Activated naive CD4-positive, alpha-beta T cell treated with anti-CD3 and anti-CD28 coated beads, Interleukin-2, amount 10 ng/mL, durations not matched to agents 7 days and 5 days (primary cell): Measurements from ENCODE around the gene SLC25A52.
"Not testable (repeated sequence)": the region's sequence is repeated elsewhere in the genome, so short reads cannot be mapped to it uniquely, and the experiment has no call there.

ENCODE experiments used
- CTCF ChIA-PET: fragments of 350-600 bp; sonication (Branson Sonifier 250); formaldehyde crosslinking; loops from one replicate; lab custom pipeline; 2021; ENCODE audit warnings: antibody characterized with exemption; lab: Charles Lee
- DNase-seq: peaks from one replicate; pipeline ENCODE4 v3.0.0-alpha.2; 2020
- H3K27ac Mint-ChIP-seq: one replicate; pipeline ENCODE4 v1.8.0; 2021; ENCODE audit warnings: mild to moderate bottlenecking, moderate library complexity, mixed read lengths
- H3K27me3 Mint-ChIP-seq: one replicate; pipeline ENCODE4 v1.8.0; 2021; ENCODE audit warnings: mild to moderate bottlenecking, mixed read lengths
- H3K36me3 Mint-ChIP-seq: one replicate; pipeline ENCODE4 v1.8.0; 2021; ENCODE audit warnings: mixed read lengths
- H3K4me1 Mint-ChIP-seq: one replicate; pipeline ENCODE4 v1.8.0; 2021; ENCODE audit warnings: mixed read lengths
- H3K4me3 Mint-ChIP-seq: one replicate; pipeline ENCODE4 v1.8.0; 2021; ENCODE audit warnings: mild to moderate bottlenecking, moderate library complexity, mixed read lengths
- H3K9me3 Mint-ChIP-seq: one replicate; pipeline ENCODE4 v1.8.0; 2021; ENCODE audit warnings: mixed read lengths

The SLC25A52 gene

GRCh38 chr18:31760695-31761094 is at the start of gene SLC25A52:
Gene SLC25A52 (minus strand): TSS chr18:31760880. CDS start chr18:31760661, 219 bp downstream.
- Mint-ChIP-seq H3K4me1 (no peaks in the 10 kb centered on the region), H3K4me3 (no peak within 1 kb of the TSS), H3K36me3 (no peaks in the 10 kb centered on the region), H3K9me3 (no peaks in the 10 kb centered on the region), H3K27me3 (peaks cover 3% of the 10 kb centered on the region), H3K27ac (no peak within 1 kb of the TSS)
- no peak for DNase-seq
- CTCF ChIA-PET, result no interaction called here

DNA sequence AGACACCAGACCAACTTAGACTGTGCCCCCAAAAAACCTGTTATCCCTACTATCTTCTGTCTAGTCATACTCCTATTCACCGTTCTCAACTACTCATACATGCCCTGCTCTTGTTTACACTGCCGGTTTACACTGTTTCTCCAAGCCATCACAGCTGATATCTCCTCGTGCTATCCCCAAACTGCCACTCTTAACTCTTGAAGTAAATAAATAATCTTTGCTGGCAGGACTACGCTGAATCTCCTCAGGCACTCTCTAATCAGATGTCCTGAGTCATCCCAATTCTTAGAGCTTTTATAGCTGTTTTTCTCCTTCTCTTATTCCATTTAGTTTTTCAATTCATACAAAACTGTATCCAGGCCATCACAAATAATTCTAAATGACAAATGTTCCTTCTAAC is 48.4 kb upstream of the SLC25A52 start:
- H3K9me3 Mint-ChIP-seq, H3K27me3 Mint-ChIP-seq, H3K36me3 Mint-ChIP-seq, DNase-seq, CTCF ChIA-PET, H3K27ac Mint-ChIP-seq, H3K4me3 Mint-ChIP-seq, H3K4me1 Mint-ChIP-seq: not testable (repeated sequence)

GRCh38 chr18:31801078-31801477 is 40.4 kb upstream of the SLC25A52 start:
- Mint-ChIP-seq H3K4me3 (no peak overlapping the region), H3K27ac (no peak overlapping the region), H3K4me1 (no peaks in the 10 kb centered on the region), H3K36me3 (no peaks in the 10 kb centered on the region), H3K27me3 (no peaks in the 10 kb centered on the region), H3K9me3 (no peaks in the 10 kb centered on the region)
- CTCF ChIA-PET, result no interaction called here
- DNase-seq, result no peak

- H3K4me1 Mint-ChIP-seq, DNase-seq, H3K27me3 Mint-ChIP-seq, CTCF ChIA-PET, H3K36me3 Mint-ChIP-seq, H3K9me3 Mint-ChIP-seq, H3K27ac Mint-ChIP-seq, H3K4me3 Mint-ChIP-seq: not testable (repeated sequence)
These were observed 38.6 kb upstream of the SLC25A52 start for GRCh38 chr18:31799257-31799656.

DNA sequence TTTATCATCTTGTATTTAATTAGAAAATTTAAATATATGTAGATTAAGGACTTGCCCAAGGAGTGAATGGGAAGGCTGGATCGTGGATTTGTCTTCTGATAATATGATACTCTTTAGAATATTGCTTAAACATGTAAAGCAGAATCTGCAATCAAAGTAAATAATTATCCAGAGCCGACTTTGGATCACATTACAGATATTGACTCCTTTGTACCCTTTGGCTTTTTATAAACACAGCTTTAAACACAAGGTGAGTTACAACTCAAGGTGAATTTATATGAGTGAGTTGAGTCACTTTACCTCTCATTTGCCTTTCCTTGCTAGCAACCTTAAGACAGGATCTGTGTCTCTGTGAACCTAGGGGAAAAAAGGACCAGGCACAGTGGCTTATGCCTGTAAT is 37.7 kb upstream of the SLC25A52 start:
- Mint-ChIP-seq H3K27me3 (peaks cover 3% of the 10 kb centered on the region), H3K27ac (no peak overlapping the region), H3K9me3 (no peaks in the 10 kb centered on the region), H3K4me1 (no peaks in the 10 kb centered on the region), H3K36me3 (no peaks in the 10 kb centered on the region), H3K4me3 (no peak overlapping the region)
- DNase-seq, result no peak
- CTCF ChIA-PET, result no interaction called here

DNA sequence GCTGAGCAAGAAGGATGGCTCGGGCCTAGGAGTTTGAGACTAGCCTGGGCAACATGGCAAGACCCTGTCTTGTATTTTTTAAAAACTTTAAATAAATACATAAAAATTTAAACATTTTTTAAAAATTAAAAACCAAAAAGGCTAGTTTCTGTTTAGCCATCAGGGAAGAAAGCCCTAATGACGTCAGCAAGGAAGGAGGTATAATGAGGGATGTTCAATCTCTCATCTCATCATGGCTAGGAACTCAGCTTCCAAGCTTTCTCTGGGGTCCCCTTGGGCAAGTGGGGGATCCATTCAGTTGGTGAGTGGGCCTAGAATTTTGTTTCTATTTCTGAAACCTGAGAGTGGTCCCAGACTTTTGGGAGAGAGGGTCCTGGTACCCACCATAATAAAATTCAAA is 35.1 kb upstream of the SLC25A52 start:
- CTCF ChIA-PET, result no interaction called here
- H3K4me3 Mint-ChIP-seq, result no peak overlapping the region
- no peaks in the 10 kb centered on the region for H3K36me3 Mint-ChIP-seq
- H3K9me3 Mint-ChIP-seq, result no peaks in the 10 kb centered on the region
- H3K27me3 Mint-ChIP-seq, result peaks cover 3% of the 10 kb centered on the region
- no peaks in the 10 kb centered on the region for H3K4me1 Mint-ChIP-seq
- no peak overlapping the region for H3K27ac Mint-ChIP-seq
- DNase-seq, result no peak

- H3K36me3 Mint-ChIP-seq, result no peaks in the 10 kb centered on the region
- H3K27me3 Mint-ChIP-seq, result peaks cover 3% of the 10 kb centered on the region
- no peaks in the 10 kb centered on the region for H3K4me1 Mint-ChIP-seq
- no peak for DNase-seq
- H3K4me3 Mint-ChIP-seq, result no peak overlapping the region
- no peaks in the 10 kb centered on the region for H3K9me3 Mint-ChIP-seq
- no peak overlapping the region for H3K27ac Mint-ChIP-seq
- CTCF ChIA-PET, result no interaction called here
These were observed 32.9 kb upstream of the SLC25A52 start for GRCh38 chr18:31793531-31793930.

DNA sequence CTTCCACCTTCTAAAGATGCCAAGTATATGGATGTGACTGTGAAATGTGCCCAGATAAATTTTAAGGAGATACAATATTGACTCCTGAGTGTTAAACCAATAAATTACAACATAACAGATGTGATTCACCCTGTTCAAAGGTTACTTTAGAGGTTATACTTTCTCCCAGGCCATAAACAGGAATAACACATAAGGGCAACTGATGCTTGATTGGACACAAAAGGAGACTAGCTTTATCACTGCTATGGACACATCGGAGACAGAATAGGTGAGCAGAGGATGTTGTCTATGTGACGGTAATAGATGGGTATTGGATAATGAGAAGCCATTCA is 31.9 kb upstream of the SLC25A52 start:
- no peaks in the 10 kb centered on the region for H3K36me3 Mint-ChIP-seq
- peaks cover 3% of the 10 kb centered on the region for H3K27me3 Mint-ChIP-seq
- no peak overlapping the region for H3K27ac Mint-ChIP-seq
- H3K9me3 Mint-ChIP-seq, result no peaks in the 10 kb centered on the region
- CTCF ChIA-PET, result no interaction called here
- no peak for DNase-seq
- no peaks in the 10 kb centered on the region for H3K4me1 Mint-ChIP-seq
- H3K4me3 Mint-ChIP-seq, result no peak overlapping the region

DNA sequence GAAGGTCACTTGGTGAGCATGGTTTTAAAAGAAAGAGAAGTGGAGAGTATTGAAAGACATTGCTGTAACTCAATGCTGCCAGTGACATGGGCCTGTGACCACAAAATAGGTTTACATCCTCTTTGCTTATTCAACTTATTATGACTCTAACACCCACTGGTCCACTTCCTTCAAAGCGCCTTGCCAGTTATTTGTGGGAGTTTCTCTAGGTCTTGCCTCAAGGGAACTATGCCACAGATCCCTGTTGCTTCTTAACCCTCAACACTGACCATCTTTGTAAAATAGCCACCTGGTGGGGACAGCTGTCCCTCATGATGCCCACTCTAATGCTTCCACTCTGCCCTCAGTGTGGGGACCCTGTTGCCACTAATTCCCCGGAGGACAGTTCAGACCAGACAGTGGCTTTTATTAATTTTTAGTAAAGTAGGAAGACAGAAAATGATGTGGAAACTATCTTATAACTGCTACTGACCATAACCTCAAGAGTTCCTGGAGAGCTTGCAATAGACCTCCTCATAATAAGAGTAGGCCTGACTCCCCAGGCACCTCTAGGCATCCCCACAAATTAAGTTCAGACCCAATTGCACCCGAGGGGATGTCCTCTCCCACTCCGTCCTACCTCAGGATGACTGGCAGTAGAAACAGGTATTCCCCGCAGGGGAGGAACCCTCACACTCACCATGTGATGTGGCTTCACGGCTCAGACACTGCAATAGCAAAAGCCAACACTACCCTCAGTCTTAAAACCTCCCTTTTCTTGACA is 31.3 kb upstream of the SLC25A52 start:
- CTCF ChIA-PET, result no interaction called here
- Mint-ChIP-seq H3K9me3 (no peaks in the 10 kb centered on the region), H3K27ac (no peak overlapping the region), H3K27me3 (peaks cover 3% of the 10 kb centered on the region), H3K4me3 (no peak overlapping the region), H3K36me3 (no peaks in the 10 kb centered on the region), H3K4me1 (no peaks in the 10 kb centered on the region)
- no peak for DNase-seq

- Mint-ChIP-seq H3K27me3 (no peaks in the 10 kb centered on the region), H3K36me3 (no peaks in the 10 kb centered on the region), H3K4me3 (no peak overlapping the region), H3K4me1 (no peaks in the 10 kb centered on the region), H3K27ac (no peak overlapping the region), H3K9me3 (no peaks in the 10 kb centered on the region)
- CTCF ChIA-PET, result no interaction called here
- DNase-seq, result no peak
These were observed 28.7 kb upstream of the SLC25A52 start for GRCh38 chr18:31789409-31789808.

- H3K4me3 Mint-ChIP-seq, result no peak overlapping the region
- H3K27me3 Mint-ChIP-seq, result no peaks in the 10 kb centered on the region
- CTCF ChIA-PET, result no interaction called here
- no peak for DNase-seq
- peaks cover 9% of the 10 kb centered on the region for H3K9me3 Mint-ChIP-seq
- no peaks in the 10 kb centered on the region for H3K36me3 Mint-ChIP-seq
- H3K27ac Mint-ChIP-seq, result no peak overlapping the region
- H3K4me1 Mint-ChIP-seq, result no peaks in the 10 kb centered on the region
These were observed 22.4 kb upstream of the SLC25A52 start for GRCh38 chr18:31783059-31783458.

- H3K36me3 Mint-ChIP-seq, result no peaks in the 10 kb centered on the region
- CTCF ChIA-PET, result no interaction called here
- no peak overlapping the region for H3K4me3 Mint-ChIP-seq
- peaks cover 11% of the 10 kb centered on the region for H3K9me3 Mint-ChIP-seq
- no peaks in the 10 kb centered on the region for H3K4me1 Mint-ChIP-seq
- no peak for DNase-seq
- H3K27me3 Mint-ChIP-seq, result no peaks in the 10 kb centered on the region
- no peak overlapping the region for H3K27ac Mint-ChIP-seq
These were observed 17.8 kb upstream of the SLC25A52 start for GRCh38 chr18:31778391-31778950.

- no peak overlapping the region for H3K27ac Mint-ChIP-seq
- peaks cover 11% of the 10 kb centered on the region for H3K9me3 Mint-ChIP-seq
- H3K4me1 Mint-ChIP-seq, result no peaks in the 10 kb centered on the region
- DNase-seq, result no peak
- no peaks in the 10 kb centered on the region for H3K27me3 Mint-ChIP-seq
- no peaks in the 10 kb centered on the region for H3K36me3 Mint-ChIP-seq
- H3K4me3 Mint-ChIP-seq, result no peak overlapping the region
- CTCF ChIA-PET, result interaction anchor here (1.0 kb wide), 1 partner anchor 45 kb away, joined by 3 read pairs; no protein-coding TSS in a partner anchor
These were observed 15.4 kb upstream of the SLC25A52 start for GRCh38 chr18:31776093-31776492.

DNA sequence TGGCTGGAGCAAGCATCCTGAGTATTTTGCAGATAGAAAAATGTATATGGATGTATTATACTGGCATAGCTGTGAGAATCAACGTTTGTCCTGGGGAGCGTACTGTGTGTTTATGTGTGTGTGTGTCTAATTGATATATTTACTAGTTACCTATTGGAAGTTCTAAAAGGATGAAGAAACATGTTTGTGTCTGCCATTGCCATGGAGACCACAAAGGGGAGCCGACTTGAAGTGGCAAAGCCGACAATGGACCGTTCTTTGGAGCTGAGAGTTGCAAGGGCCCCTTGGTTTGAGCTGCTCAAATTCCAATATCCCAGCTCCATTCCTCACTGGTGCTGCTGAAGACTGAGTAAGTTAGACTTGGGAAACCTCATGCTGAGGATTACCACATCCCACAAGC is 14.3 kb upstream of the SLC25A52 start:
- Mint-ChIP-seq H3K9me3 (peaks cover 11% of the 10 kb centered on the region), H3K36me3 (no peaks in the 10 kb centered on the region), H3K4me1 (no peaks in the 10 kb centered on the region), H3K4me3 (no peak overlapping the region), H3K27ac (no peak overlapping the region), H3K27me3 (no peaks in the 10 kb centered on the region)
- CTCF ChIA-PET, result no interaction called here
- no peak for DNase-seq

DNA sequence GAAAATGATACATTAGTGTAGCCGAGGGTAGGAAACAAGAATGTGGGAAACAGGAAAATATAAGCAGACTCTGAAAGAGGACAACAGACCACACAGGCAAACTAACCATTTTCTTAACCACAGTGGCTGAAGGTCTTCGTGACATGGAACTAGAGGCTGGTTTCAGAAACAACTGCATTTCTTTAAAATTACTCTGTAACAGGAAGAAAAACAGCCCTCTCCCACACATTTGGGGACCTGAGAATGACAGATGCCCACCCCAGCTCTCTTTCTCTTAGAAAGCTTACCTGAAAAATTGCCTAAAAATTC is 13.8 kb upstream of the SLC25A52 start:
- H3K4me1 Mint-ChIP-seq, result no peaks in the 10 kb centered on the region
- no peak for DNase-seq
- CTCF ChIA-PET, result no interaction called here
- peaks cover 11% of the 10 kb centered on the region for H3K9me3 Mint-ChIP-seq
- H3K27ac Mint-ChIP-seq, result no peak overlapping the region
- H3K4me3 Mint-ChIP-seq, result no peak overlapping the region
- no peaks in the 10 kb centered on the region for H3K27me3 Mint-ChIP-seq
- no peaks in the 10 kb centered on the region for H3K36me3 Mint-ChIP-seq
